ENCODE results near the gene PDCD10.

PDCD10 gene

DNA sequence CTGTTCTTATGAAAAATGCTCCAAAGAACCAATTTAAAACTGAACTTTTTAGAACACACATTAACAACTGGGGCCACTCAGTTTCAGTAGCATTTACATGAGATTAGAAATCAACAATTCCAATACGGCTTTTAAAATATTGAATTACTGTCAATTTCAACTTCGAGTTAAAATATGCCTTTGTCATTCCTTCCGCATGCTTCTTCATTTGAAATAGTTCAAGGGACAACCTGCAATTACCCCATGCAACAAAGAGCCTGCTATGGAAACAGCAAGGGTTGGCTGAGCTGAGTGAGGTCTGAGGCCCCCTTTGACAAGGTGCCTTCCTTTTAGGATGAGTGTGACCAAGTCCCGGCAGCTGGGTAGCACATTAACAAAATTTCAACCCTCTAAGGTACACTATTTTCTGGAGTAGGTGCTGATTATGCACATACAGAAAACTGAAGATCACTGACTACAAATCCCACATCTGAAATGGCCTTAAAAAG lies 11.6 kb downstream of the PDCD10 start:
- DNase-seq (ENCODE audit: extremely low spot score): no peak
- no peak for TF ChIP-seq TARDBP (IDR thresholded peaks at IDR 0.05)
- TF ChIP-seq SP1 (IDR thresholded peaks at IDR 0.05): no peak
- no peak for TF ChIP-seq FOXK2 (IDR thresholded peaks at IDR 0.05)
- no peak for TF ChIP-seq BHLHE40 (IDR thresholded peaks at IDR 0.05; ENCODE audit: borderline replicate concordance)
- TF ChIP-seq HDGF (IDR thresholded peaks at IDR 0.05; ENCODE audit: borderline replicate concordance): no peak
- no peak for TF ChIP-seq L3MBTL2 (conservative IDR thresholded peaks at IDR 0.05)
- no peak for TF ChIP-seq SUZ12 (IDR thresholded peaks at IDR 0.05)
- TF ChIP-seq LEF1 (IDR thresholded peaks at IDR 0.05; ENCODE audit: borderline replicate concordance): no peak
- no peak for TF ChIP-seq ARNT (IDR thresholded peaks at IDR 0.05)
- TF ChIP-seq, protein P1, sequence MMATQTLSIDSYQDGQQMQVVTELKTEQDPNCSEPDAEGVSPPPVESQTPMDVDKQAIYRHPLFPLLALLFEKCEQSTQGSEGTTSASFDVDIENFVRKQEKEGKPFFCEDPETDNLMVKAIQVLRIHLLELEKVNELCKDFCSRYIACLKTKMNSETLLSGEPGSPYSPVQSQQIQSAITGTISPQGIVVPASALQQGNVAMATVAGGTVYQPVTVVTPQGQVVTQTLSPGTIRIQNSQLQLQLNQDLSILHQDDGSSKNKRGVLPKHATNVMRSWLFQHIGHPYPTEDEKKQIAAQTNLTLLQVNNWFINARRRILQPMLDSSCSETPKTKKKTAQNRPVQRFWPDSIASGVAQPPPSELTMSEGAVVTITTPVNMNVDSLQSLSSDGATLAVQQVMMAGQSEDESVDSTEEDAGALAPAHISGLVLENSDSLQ (IDR thresholded peaks at IDR 0.05): no peak
- TF ChIP-seq CTBP1 (IDR thresholded peaks at IDR 0.05; ENCODE audit: borderline replicate concordance): no peak
- no peak for TF ChIP-seq FOXA1 (IDR thresholded peaks at IDR 0.05)
- no peak for TF ChIP-seq FOXM1 (IDR thresholded peaks at IDR 0.05; ENCODE audit: borderline replicate concordance)
- no peak for TF ChIP-seq NFRKB (IDR thresholded peaks at IDR 0.05)
- no peak for TF ChIP-seq ELF4 (IDR thresholded peaks at IDR 0.05)
- TF ChIP-seq ZNF384 (IDR thresholded peaks at IDR 0.05): no peak
- ChIA-PET POLR2A (no interaction called here), CTCF (no interaction called here)

DNA sequence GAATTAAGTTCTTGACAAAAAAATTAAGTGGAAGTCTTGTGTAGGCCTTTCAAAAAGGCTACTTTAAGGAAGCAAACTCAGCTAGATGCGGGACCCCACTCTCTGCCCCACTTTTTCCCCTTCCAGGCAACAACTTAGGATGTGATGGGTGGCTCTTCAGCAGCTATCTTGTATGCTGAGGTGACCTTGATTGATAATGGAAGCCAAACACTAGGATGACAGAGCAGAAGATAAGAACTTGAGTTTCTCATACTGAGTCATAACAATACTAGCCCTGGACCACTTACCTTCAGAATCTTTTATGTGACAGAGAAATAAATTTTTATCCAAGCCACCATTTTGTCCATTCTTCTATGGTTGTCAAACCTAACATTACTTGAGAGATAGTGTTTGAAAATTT lies 16.1 kb downstream of the PDCD10 start:
- CTCF ChIA-PET: no interaction called here
- no peak for DNase-seq (ENCODE audit: extremely low spot score)
- POLR2A ChIA-PET: no interaction called here
- TF ChIP-seq L3MBTL2 (conservative IDR thresholded peaks at IDR 0.05) (no peak), BHLHE40 (IDR thresholded peaks at IDR 0.05; ENCODE audit: borderline replicate concordance) (no peak), TARDBP (IDR thresholded peaks at IDR 0.05) (no peak), FOXM1 (IDR thresholded peaks at IDR 0.05; ENCODE audit: borderline replicate concordance) (no peak), NFRKB (IDR thresholded peaks at IDR 0.05) (no peak)
- TF ChIP-seq, protein P1 (IDR thresholded peaks at IDR 0.05): no peak

DNA sequence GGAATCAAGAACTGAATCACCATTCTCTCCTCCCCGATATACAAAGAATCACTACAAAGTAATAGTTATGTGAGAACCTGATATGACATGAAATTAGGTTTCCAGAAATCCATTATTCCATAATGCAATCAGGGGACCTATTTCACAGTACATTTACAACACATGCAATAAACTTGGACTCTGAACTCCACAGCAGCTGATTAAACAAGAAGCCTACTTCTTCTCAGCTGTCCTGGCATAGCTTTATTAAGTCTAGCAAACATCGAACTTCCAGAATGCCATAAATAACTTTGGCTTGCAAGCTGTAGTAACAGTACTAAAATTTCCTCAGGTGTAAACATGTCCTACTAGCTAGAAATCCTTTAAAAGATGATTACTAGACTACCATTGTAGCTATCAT lies 17.8 kb downstream of the PDCD10 start:
- DNase-seq (ENCODE audit: extremely low spot score): no peak
- POLR2A ChIA-PET: no interaction called here
- CTCF ChIA-PET: no interaction called here
- TF ChIP-seq, protein P1 (IDR thresholded peaks at IDR 0.05): no peak
- TF ChIP-seq FOXA1 (IDR thresholded peaks at IDR 0.05): no peak
- TF ChIP-seq BHLHE40 (IDR thresholded peaks at IDR 0.05; ENCODE audit: borderline replicate concordance): no peak
- no peak for TF ChIP-seq HDGF (IDR thresholded peaks at IDR 0.05; ENCODE audit: borderline replicate concordance)
- no peak for TF ChIP-seq SUZ12 (IDR thresholded peaks at IDR 0.05)
- no peak for TF ChIP-seq L3MBTL2 (conservative IDR thresholded peaks at IDR 0.05)
- no peak for TF ChIP-seq ELF4 (IDR thresholded peaks at IDR 0.05)
- TF ChIP-seq LEF1 (IDR thresholded peaks at IDR 0.05; ENCODE audit: borderline replicate concordance): no peak
- no peak for TF ChIP-seq TARDBP (IDR thresholded peaks at IDR 0.05)
- no peak for TF ChIP-seq FOXM1 (IDR thresholded peaks at IDR 0.05; ENCODE audit: borderline replicate concordance)
- TF ChIP-seq ARNT (IDR thresholded peaks at IDR 0.05): no peak
- TF ChIP-seq NFRKB (IDR thresholded peaks at IDR 0.05): no peak
- no peak for TF ChIP-seq SP1 (IDR thresholded peaks at IDR 0.05)
- TF ChIP-seq FOXK2 (IDR thresholded peaks at IDR 0.05): no peak
- TF ChIP-seq ZNF384 (IDR thresholded peaks at IDR 0.05): no peak
- no peak for TF ChIP-seq CTBP1 (IDR thresholded peaks at IDR 0.05; ENCODE audit: borderline replicate concordance)

DNA sequence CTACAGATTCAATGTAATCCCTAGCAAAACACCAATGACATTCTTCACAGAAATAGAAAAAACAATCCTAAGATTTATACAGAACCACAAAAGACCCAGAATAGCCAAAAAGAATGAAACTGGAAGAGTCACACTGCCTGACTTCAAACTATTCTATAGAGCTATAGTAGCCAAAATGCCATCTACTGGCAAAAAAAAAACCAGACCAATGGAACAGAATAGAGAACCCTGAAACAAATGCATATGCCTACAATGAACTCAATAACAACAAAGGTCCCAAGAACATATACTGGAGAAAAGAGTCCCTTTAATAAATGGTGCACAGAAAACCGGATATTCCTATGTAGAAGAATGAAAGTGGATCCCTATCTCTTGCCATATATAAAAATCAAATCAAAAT lies 19.8 kb downstream of the PDCD10 start:
- TF ChIP-seq LEF1 (IDR thresholded peaks at IDR 0.05; ENCODE audit: borderline replicate concordance) (no peak), FOXM1 (IDR thresholded peaks at IDR 0.05; ENCODE audit: borderline replicate concordance) (no peak), TARDBP (IDR thresholded peaks at IDR 0.05) (no peak), L3MBTL2 (conservative IDR thresholded peaks at IDR 0.05) (no peak), NFRKB (IDR thresholded peaks at IDR 0.05) (no peak), ZNF384 (IDR thresholded peaks at IDR 0.05) (no peak), BHLHE40 (IDR thresholded peaks at IDR 0.05; ENCODE audit: borderline replicate concordance) (no peak)
- TF ChIP-seq, protein P1 (IDR thresholded peaks at IDR 0.05): no peak
- no peak for DNase-seq (ENCODE audit: extremely low spot score)
- CTCF ChIA-PET: no interaction called here
- POLR2A ChIA-PET: no interaction called here

DNA sequence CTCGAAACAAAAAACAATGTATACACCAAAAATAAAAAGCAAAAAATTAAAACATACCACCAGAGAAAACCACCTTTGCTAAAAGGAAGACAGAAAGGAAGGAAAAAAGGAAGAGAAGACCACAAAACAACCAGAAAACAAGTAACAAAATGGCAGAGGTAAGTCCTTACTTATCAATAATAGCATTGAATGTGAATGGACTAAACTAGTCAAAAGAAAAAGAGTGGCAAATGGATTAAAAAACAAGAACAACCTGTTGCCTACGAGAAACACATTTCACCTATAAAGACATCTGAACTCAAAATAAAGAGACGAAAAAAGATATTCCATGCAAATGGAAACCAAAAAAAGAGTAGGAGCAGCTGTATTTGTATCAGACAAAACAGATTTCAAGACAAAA lies 22.2 kb downstream of the PDCD10 start:
- ChIA-PET POLR2A (no interaction called here), CTCF (no interaction called here)
- no peak for DNase-seq (ENCODE audit: extremely low spot score)
- TF ChIP-seq CTBP1 (IDR thresholded peaks at IDR 0.05; ENCODE audit: borderline replicate concordance) (no peak), ZNF384 (IDR thresholded peaks at IDR 0.05) (no peak), FOXM1 (IDR thresholded peaks at IDR 0.05; ENCODE audit: borderline replicate concordance) (no peak), LEF1 (IDR thresholded peaks at IDR 0.05; ENCODE audit: borderline replicate concordance) (no peak), FOXA1 (IDR thresholded peaks at IDR 0.05) (no peak), HDGF (IDR thresholded peaks at IDR 0.05; ENCODE audit: borderline replicate concordance) (no peak), BHLHE40 (IDR thresholded peaks at IDR 0.05; ENCODE audit: borderline replicate concordance) (no peak), NFRKB (IDR thresholded peaks at IDR 0.05) (no peak), L3MBTL2 (conservative IDR thresholded peaks at IDR 0.05) (no peak)
- TF ChIP-seq, protein P1 (IDR thresholded peaks at IDR 0.05): no peak

All from HEK293T (cell line).